Activated CD4-positive, CD25-positive, alpha-beta regulatory T cell treated with anti-CD3 and anti-CD28 coated beads, Interleukin-2, amount 50 U/mL, for 72 hours (primary cell): ENCODE measurements around the gene RASL10B.

Source experiments
- DNase-seq: peaks from one replicate; pipeline ENCODE4 v3.0.0; 2021

RASL10B gene

GRCh38 chr17:35766489-35766877 lies 35.0 kb downstream of the RASL10B start:
- no peak for DNase-seq

GRCh38 chr17:35766903-35767510 lies 35.6 kb downstream of the RASL10B start:
- no peak for DNase-seq

- no peak for DNase-seq
Observed at GRCh38 chr17:35768797-35769196, 37.4 kb downstream of the RASL10B start.

- no peak for DNase-seq
Observed at GRCh38 chr17:35769895-35770486, 38.6 kb downstream of the RASL10B start.

GRCh38 chr17:35773129-35773528 lies 41.7 kb downstream of the RASL10B start:
- no peak for DNase-seq

- no peak for DNase-seq
Observed at GRCh38 chr17:35773679-35774425, 42.4 kb downstream of the RASL10B start.

- no peak for DNase-seq
Observed at GRCh38 chr17:35774499-35774898, 43.1 kb downstream of the RASL10B start.

GRCh38 chr17:35775039-35775438 lies 43.6 kb downstream of the RASL10B start:
- DNase-seq: no peak

GRCh38 chr17:35775583-35775982 lies 44.1 kb downstream of the RASL10B start:
- DNase-seq: no peak

- DNase-seq: no peak
Observed at GRCh38 chr17:35778641-35779196, 47.3 kb downstream of the RASL10B start.

- no peak for DNase-seq
Observed at GRCh38 chr17:35780950-35781349, 49.5 kb downstream of the RASL10B start.

- no peak for DNase-seq
Observed at GRCh38 chr17:35784895-35785294, 53.5 kb downstream of the RASL10B start.

GRCh38 chr17:35786941-35787432 lies 55.5 kb downstream of the RASL10B start:
- DNase-seq: no peak

- no peak for DNase-seq
Observed at GRCh38 chr17:35788477-35789368, 57.3 kb downstream of the RASL10B start.

- no peak for DNase-seq
Observed at GRCh38 chr17:35790841-35791240, 59.4 kb downstream of the RASL10B start.

GRCh38 chr17:35791681-35792350 lies 60.4 kb downstream of the RASL10B start:
- no peak for DNase-seq
